ENCODE data around the gene SERAC1. TPM values are rescaled to one million over a fixed set of nuclear protein-coding genes. Genes with fewer than 3 reads are reported as not detected.

SERAC1 gene
- total RNA-seq, 6 experiments from 2014 or later = 3.0 to 5.1 (median 4.4) TPM

GRCh38 chr6:158071121-158072082, 96.7 kb downstream of the SERAC1 start:
- DNase-seq (no peak), ATAC-seq (peak in 1 of 4 donors; percentile 22)
- no peak overlapping the region for H3K4me3 ChIP-seq
- no peak overlapping the region for H3K27ac ChIP-seq
- intact Hi-C loops (cut with DNase I) = loop anchor here (5.0 kb wide), 2 partner anchors 89 to 94 kb away; partner anchors contain the start of gene SYNJ2 (in 1 of the 2)
- TF ChIP-seq POLR2A (IDR thresholded peaks at IDR 0.05) = no peak
- TF ChIP-seq CTCF (IDR thresholded peaks at IDR 0.05) = no peak
- no peaks in the 10 kb centered on the region for H3K4me1 ChIP-seq
- H3K36me3 ChIP-seq = peaks cover 0 to 1% (median 0%) of the 10 kb centered on the region in 4 donors
- no peaks in the 10 kb centered on the region for H3K9me3 ChIP-seq
- 77% methylated on average over 14 of the region's 34 CpGs for WGBS (ENCODE audit: insufficient coverage, low coverage, low lambda C conversion rate, missing lambda C conversion rate)
- H3K27me3 ChIP-seq = no peaks in the 10 kb centered on the region

DNA sequence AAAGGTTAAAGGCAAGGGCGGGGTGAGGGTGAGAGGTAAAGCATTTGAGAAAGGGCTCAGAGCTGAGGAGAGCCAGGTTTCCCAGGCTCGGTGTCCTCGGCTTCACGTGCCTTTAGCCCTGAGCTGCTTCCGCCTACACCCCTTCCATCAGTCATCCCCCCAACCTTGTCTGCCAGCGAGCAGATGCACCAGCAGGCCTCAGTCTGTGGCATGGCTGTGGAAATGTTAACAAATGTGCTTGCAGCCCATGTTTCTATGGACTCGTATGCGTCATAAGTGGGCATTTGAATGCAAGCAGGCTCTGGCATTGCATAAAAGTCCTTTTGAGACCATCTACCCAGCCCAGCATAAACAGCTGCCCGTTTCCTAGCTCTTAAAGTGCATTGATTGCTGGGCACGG, 97.5 kb downstream of the SERAC1 start:
- ATAC-seq (no peak), DNase-seq (no peak)
- Histone ChIP-seq H3K4me3 (no peak overlapping the region), H3K36me3 (no peaks in the 10 kb centered on the region), H3K27me3 (no peaks in the 10 kb centered on the region), H3K9me3 (no peaks in the 10 kb centered on the region), H3K27ac (no peak overlapping the region), H3K4me1 (no peaks in the 10 kb centered on the region)
- intact Hi-C loops (cut with DNase I) = loop anchor here (5.0 kb wide), 2 partner anchors 88 to 93 kb away; partner anchors contain the start of gene SYNJ2 (in 1 of the 2)
- TF ChIP-seq POLR2A (IDR thresholded peaks at IDR 0.05) = no peak
- TF ChIP-seq CTCF (IDR thresholded peaks at IDR 0.05) = no peak
- 67% methylated on average over 2 of the region's 10 CpGs for WGBS (ENCODE audit: insufficient coverage, low coverage, low lambda C conversion rate, missing lambda C conversion rate)

DNA sequence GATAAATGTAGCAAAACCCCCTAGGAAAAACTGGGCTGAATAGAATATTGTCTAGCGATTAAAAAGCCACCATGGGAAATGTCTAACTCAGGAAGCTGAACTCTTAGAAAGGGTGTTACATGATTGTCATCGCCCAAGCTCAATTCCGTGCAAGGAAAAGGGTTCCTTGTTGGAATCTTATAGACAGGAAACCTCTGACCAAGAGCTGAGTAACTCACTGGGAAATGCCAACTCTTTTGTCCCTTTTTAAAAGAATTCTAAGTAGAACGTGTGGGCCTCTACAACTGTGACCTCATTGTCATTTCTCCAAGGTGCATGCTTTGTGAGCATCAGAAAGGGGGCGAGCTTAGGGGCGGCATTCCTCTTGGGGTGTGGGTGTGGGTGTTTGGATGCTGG, 98.3 kb downstream of the SERAC1 start:
- H3K27ac ChIP-seq = no peak overlapping the region

More for the DNA sequence above, 98.3 kb downstream of the SERAC1 start:
- Histone ChIP-seq H3K4me3 (no peak overlapping the region), H3K4me1 (no peaks in the 10 kb centered on the region), H3K36me3 (peaks cover 0 to 2% (median 0%) of the 10 kb centered on the region in 4 donors), H3K27me3 (no peaks in the 10 kb centered on the region), H3K9me3 (no peaks in the 10 kb centered on the region)
- intact Hi-C loops (cut with DNase I) = loop anchor here (5.0 kb wide), 2 partner anchors 87 to 92 kb away; partner anchors contain the start of gene SYNJ2 (in 1 of the 2)
- TF ChIP-seq CTCF (IDR thresholded peaks at IDR 0.05) = no peak
- no peak for TF ChIP-seq POLR2A (IDR thresholded peaks at IDR 0.05)
- DNase-seq (no peak), ATAC-seq (no peak)
- WGBS (ENCODE audit: insufficient coverage, low coverage, low lambda C conversion rate, missing lambda C conversion rate) = 63% methylated on average over 4 of the region's 6 CpGs
